GM13976 (cell line): ENCODE results near the gene METAP2.
A peak's percentile ranks its signal among the peaks of the same experiment; 100 is the strongest.

ENCODE experiments used
- DNase-seq: peaks from one replicate; pipeline ENCODE4 v3.0.0; 2012; ENCODE audit warnings: low spot score
- CTCF ChIP-seq: IDR thresholded peaks from 2 replicates; pipeline ENCODE4 v1.5.1; 2012; ENCODE audit warnings: borderline replicate concordance, mild to moderate bottlenecking; ENCODE audit not compliant: insufficient read depth; ENCODE audit errors: extremely low read depth, missing control alignments, control extremely low read depth
- in situ Hi-C: fragments of 300-500 bp; cut with MboI; formaldehyde crosslinking; loops from one replicate; pipeline ENCODE4 v1.12.0; 2022; ENCODE audit warnings: low sequenced_read_pairs, mixed read lengths, inconsistent platforms; ENCODE audit not compliant: unreplicated experiment

The METAP2 gene

DNA sequence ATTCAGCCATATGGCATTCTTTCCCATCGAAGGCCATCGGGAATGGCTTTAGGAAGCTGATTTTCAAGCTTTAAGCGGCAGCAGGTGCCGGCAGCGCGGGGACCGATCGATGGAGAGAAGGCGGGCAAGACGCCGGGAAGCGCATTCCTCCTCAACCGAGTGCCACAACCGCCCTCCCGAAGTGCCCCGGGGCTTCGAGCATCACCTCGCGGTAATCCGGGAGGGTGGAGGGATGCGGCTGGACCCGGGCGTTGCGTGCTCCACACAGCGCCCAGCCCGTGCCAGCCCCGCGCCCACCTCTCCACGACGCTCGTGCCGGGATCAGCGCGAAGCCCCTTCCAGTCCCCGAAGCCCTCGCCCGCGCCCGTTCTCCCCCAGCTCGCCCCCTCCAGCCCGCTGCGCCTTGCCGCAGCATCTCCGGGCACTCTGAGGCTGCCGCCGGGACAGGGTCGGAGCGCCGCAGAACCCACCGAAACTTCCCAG, 74.1 kb downstream of the METAP2 start:
- in situ Hi-C loops: no loop called here
- TF ChIP-seq CTCF: no peak
- DNase-seq: peak; percentile 42

- in situ Hi-C loops: no loop called here
- TF ChIP-seq CTCF: no peak
- peak; percentile 69 for DNase-seq
Observed at GRCh38 chr12:95548539-95549391, 74.8 kb downstream of the METAP2 start.

DNA sequence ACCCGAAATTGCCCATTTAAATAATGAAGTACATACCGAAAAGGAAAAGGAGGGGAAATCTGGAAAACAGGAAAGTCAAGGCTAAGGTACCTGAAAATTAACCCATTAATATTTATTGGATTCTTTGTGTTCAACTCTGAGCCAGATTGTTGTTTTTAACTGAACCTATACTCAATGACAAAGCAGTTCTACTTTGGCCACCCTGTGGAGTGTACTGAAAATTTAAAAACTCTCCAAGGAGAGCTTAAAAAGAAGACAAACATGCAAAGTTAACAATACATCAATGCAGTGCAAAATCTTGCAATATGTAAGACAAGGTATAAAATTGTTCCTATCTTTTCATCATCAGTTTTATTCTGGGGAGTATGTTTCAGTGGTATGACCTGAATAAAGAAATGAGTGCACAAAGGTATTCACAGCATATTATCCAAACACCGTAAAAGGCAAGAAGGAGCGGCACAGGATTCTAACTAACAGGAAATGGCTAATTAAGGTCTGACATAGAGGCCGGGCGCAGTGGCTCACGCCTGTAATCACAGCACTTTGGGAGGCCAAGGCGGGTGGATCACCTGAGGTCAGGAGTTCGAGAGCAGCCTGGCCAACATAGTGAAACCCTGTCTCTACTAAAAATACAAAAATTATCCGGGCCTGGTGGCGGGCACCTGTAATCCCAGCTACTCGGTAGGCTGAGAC, 75.6 kb downstream of the METAP2 start:
- no peak for DNase-seq
- in situ Hi-C loops: no loop called here
- TF ChIP-seq CTCF: no peak

DNA sequence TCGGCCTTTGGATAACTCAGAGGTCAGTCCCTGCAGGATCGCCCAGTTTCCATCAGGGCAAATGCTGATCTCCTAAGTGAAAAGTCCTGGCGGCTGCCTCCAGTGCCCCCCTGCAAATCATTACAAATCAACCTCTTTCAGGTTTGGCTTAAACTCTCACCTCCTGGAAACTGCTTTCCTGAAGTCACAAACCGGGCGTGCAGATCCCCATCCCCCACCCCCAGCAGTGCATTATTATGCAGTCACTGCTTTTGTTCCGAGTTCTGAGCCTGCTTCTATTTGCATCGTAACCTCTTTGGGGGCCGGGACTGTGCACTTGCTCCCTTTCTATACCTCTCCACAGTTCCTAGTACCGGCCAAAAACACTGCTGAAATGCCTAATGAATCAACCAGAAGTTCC, 77.4 kb downstream of the METAP2 start, which contains the start of gene USP44:
USP44 (minus strand) TSS at position 172 of the 400 bp plus-strand sequence. CDS start 17,220 bp downstream, outside the sequence.
- DNase-seq: no peak
- TF ChIP-seq CTCF: no peak
- in situ Hi-C loops: no loop called here

- TF ChIP-seq CTCF: no peak
- in situ Hi-C loops: no loop called here
- no peak for DNase-seq
Observed at GRCh38 chr12:95551913-95552516, 78.1 kb downstream of the METAP2 start.

- DNase-seq: no peak
- no peak for TF ChIP-seq CTCF
- in situ Hi-C loops: no loop called here
Observed at GRCh38 chr12:95553197-95553943, 79.4 kb downstream of the METAP2 start.
